GM23338 (cell line): ENCODE results near the gene SH3RF3. TPM values are rescaled to one million over a fixed set of nuclear protein-coding genes. Genes with fewer than 3 reads are reported as not detected.
A peak's percentile ranks its signal among the peaks of the same experiment; 100 is the strongest.

Experiments
- ATAC-seq: fragments of 200-7000 bp; cut with Tn5 transposase; 3 replicates; pipeline ENCODE4 v1.9.1; 2020
- DNase-seq: peaks from one replicate; pipeline ENCODE4 v3.0.0-alpha.2; 2015; ENCODE audit warnings: low spot score
- H2AFZ ChIP-seq: fragments of 200-600 bp; sonication (generic); 2 replicates; pipeline ENCODE4 v1.8.0; 2016; ENCODE audit warnings: antibody characterized with exemption, mild to moderate bottlenecking, moderate library complexity
- H3F3A ChIP-seq: fragments of 200-600 bp; sonication (generic); replicated peaks from 2 replicates; pipeline ENCODE4 v1.8.0; 2017; ENCODE audit warnings: antibody characterized with exemption, mixed run types, low read depth
- H3K27ac ChIP-seq: fragments of 200-600 bp; sonication (generic); 2 replicates; pipeline ENCODE4 v1.6.1; 2016; ENCODE audit warnings: low read depth
- H3K27me3 ChIP-seq: fragments of 200-600 bp; sonication (generic); 2 replicates; pipeline ENCODE4 v1.8.0; 2016; ENCODE audit warnings: mild to moderate bottlenecking, mixed run types, moderate library complexity; ENCODE audit not compliant: insufficient read depth
- H3K36me3 ChIP-seq: fragments of 200-600 bp; sonication (generic); 2 replicates; pipeline ENCODE4 v1.8.0; 2016; ENCODE audit warnings: mild to moderate bottlenecking; ENCODE audit not compliant: insufficient read depth
- H3K4me1 ChIP-seq: fragments of 200-600 bp; sonication (generic); 2 replicates; pipeline ENCODE4 v1.8.0; 2016; ENCODE audit warnings: mild to moderate bottlenecking, moderate library complexity; ENCODE audit not compliant: insufficient read depth
- H3K4me2 ChIP-seq: fragments of 200-600 bp; sonication (generic); 2 replicates; pipeline ENCODE4 v1.7.1; 2017; ENCODE audit warnings: mixed run types
- H3K4me3 ChIP-seq: fragments of 200-600 bp; sonication (generic); 2 replicates; pipeline ENCODE4 v1.6.1; 2016; ENCODE audit warnings: mixed run types
- H3K79me2 ChIP-seq: fragments of 200-600 bp; sonication (generic); replicated peaks from 2 replicates; pipeline ENCODE4 v1.8.0; 2017; ENCODE audit warnings: mild to moderate bottlenecking; ENCODE audit not compliant: insufficient read depth
- H3K9me2 ChIP-seq: fragments of 200-600 bp; sonication (generic); 2 replicates; pipeline ENCODE4 v1.8.0; 2017; ENCODE audit not compliant: insufficient read depth
- H4K20me1 ChIP-seq: fragments of 200-600 bp; sonication (generic); replicated peaks from 2 replicates; pipeline ENCODE4 v1.8.0; 2017; ENCODE audit warnings: mild to moderate bottlenecking; ENCODE audit not compliant: insufficient read depth
- H3K27ac Mint-ChIP-seq: 2 replicates; pipeline ENCODE4 v1.8.0; 2020; ENCODE audit warnings: inconsistent platforms, mild to moderate bottlenecking, moderate library complexity, mixed read lengths
- H3K27me3 Mint-ChIP-seq: 3 replicates; pipeline ENCODE4 v1.8.0; 2022; ENCODE audit warnings: low read depth, mild to moderate bottlenecking, moderate library complexity, mixed read lengths, inconsistent platforms; ENCODE audit not compliant: insufficient read depth, poor library complexity
- H3K36me3 Mint-ChIP-seq: 3 replicates; pipeline ENCODE4 v1.8.0; 2021; ENCODE audit warnings: low read depth, mild to moderate bottlenecking, inconsistent platforms, moderate library complexity, mixed read lengths
- H3K4me1 Mint-ChIP-seq: 3 replicates; pipeline ENCODE4 v1.8.0; 2020; ENCODE audit warnings: mild to moderate bottlenecking, inconsistent platforms, mixed read lengths
- H3K4me3 Mint-ChIP-seq: 3 replicates; pipeline ENCODE4 v1.8.0; 2021; ENCODE audit warnings: moderate library complexity, mild to moderate bottlenecking, inconsistent platforms, mixed read lengths
- H3K9me3 Mint-ChIP-seq: 3 replicates; pipeline ENCODE4 v1.8.0; 2020; ENCODE audit warnings: moderate library complexity, mild to moderate bottlenecking, inconsistent platforms, mixed read lengths
- JUNB ChIP-seq: IDR thresholded peaks from one replicate; pipeline ENCODE4 v1.6.1; 2016; ENCODE audit warnings: antibody characterized with exemption; ENCODE audit not compliant: unreplicated experiment
- REST ChIP-seq: IDR thresholded peaks from one replicate; pipeline ENCODE4 v1.6.1; 2018; ENCODE audit warnings: antibody characterized with exemption; ENCODE audit not compliant: unreplicated experiment
- ZNF331 ChIP-seq: fragments of 250-450 bp; sonication (Bioruptor Pico); IDR thresholded peaks from 2 replicates; pipeline ENCODE4 v1.5.0; 2020; ENCODE audit warnings: low read depth, mild to moderate bottlenecking, moderate library complexity
- polyA plus RNA-seq: library from polyadenylated mRNA; unstranded; fragments of >200 nt; fragmentation: Nextera tagmentation; extraction: Ambion mirVana; gene quantifications from 2 replicates; pipeline ENCODE4 v1.2.1, GENCODE V29; 2016
- total RNA-seq: library from RNA; depleted of rRNA; stranded (reverse); fragments of >200 nt; shearing (Covaris generic); gene quantifications from 2 replicates; pipeline ENCODE4 v1.2.3, GENCODE V29; 2014
- TF ChIP-seq, protein P1 (sequence below): fragments of 250-450 bp; sonication (Bioruptor Pico); IDR thresholded peaks from 2 replicates; pipeline ENCODE4 v1.5.0; 2020; ENCODE audit warnings: mild to moderate bottlenecking, moderate library complexity

The SH3RF3 gene
- total and polyA plus RNA-seq, 2 experiments from 2014 or later: 0.11 to 0.63 TPM

GRCh38 chr2:109105113-109105512 is 23.9 kb upstream of the SH3RF3 start (continued):
- TF ChIP-seq REST (no peak), JUNB (no peak)
- TF ChIP-seq, protein P1, sequence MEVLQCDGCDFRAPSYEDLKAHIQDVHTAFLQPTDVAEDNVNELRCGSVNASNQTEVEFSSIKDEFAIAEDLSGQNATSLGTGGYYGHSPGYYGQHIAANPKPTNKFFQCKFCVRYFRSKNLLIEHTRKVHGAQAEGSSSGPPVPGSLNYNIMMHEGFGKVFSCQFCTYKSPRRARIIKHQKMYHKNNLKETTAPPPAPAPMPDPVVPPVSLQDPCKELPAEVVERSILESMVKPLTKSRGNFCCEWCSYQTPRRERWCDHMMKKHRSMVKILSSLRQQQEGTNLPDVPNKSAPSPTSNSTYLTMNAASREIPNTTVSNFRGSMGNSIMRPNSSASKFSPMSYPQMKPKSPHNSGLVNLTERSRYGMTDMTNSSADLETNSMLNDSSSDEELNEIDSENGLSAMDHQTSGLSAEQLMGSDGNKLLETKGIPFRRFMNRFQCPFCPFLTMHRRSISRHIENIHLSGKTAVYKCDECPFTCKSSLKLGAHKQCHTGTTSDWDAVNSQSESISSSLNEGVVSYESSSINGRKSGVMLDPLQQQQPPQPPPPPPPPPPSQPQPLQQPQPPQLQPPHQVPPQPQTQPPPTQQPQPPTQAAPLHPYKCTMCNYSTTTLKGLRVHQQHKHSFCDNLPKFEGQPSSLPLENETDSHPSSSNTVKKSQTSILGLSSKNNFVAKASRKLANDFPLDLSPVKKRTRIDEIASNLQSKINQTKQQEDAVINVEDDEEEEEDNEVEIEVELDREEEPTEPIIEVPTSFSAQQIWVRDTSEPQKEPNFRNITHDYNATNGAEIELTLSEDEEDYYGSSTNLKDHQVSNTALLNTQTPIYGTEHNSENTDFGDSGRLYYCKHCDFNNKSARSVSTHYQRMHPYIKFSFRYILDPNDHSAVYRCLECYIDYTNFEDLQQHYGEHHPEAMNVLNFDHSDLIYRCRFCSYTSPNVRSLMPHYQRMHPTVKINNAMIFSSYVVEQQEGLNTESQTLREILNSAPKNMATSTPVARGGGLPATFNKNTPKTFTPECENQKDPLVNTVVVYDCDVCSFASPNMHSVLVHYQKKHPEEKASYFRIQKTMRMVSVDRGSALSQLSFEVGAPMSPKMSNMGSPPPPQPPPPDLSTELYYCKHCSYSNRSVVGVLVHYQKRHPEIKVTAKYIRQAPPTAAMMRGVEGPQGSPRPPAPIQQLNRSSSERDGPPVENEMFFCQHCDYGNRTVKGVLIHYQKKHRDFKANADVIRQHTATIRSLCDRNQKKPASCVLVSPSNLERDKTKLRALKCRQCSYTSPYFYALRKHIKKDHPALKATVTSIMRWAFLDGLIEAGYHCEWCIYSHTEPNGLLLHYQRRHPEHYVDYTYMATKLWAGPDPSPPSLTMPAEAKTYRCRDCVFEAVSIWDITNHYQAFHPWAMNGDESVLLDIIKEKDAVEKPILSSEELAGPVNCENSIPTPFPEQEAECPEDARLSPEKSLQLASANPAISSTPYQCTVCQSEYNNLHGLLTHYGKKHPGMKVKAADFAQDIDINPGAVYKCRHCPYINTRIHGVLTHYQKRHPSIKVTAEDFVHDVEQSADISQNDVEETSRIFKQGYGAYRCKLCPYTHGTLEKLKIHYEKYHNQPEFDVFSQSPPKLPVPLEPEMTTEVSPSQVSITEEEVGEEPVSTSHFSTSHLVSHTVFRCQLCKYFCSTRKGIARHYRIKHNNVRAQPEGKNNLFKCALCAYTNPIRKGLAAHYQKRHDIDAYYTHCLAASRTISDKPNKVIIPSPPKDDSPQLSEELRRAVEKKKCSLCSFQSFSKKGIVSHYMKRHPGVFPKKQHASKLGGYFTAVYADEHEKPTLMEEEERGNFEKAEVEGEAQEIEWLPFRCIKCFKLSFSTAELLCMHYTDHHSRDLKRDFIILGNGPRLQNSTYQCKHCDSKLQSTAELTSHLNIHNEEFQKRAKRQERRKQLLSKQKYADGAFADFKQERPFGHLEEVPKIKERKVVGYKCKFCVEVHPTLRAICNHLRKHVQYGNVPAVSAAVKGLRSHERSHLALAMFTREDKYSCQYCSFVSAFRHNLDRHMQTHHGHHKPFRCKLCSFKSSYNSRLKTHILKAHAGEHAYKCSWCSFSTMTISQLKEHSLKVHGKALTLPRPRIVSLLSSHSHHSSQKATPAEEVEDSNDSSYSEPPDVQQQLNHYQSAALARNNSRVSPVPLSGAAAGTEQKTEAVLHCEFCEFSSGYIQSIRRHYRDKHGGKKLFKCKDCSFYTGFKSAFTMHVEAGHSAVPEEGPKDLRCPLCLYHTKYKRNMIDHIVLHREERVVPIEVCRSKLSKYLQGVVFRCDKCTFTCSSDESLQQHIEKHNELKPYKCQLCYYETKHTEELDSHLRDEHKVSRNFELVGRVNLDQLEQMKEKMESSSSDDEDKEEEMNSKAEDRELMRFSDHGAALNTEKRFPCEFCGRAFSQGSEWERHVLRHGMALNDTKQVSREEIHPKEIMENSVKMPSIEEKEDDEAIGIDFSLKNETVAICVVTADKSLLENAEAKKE (CRISPR knock-in tag): no peak

DNA sequence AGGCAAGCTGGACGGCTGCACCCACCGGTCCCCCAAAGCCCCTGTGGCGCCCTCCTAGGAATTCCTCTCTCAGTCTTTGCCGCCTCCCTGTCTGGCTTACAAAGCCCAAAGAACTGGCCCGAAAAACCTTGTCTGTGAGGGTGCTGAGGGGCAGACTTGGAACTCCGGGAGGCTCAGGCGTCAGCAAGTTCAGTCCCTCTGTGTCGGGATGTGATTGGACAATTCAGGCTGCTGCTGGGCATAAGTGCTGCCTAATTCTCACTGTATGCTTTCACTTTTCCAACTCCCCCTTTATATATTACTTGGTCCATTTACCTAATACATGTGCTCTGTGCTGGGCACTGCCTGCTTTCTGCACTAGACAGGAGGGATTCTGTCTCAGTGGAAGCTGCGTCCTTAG is 20.3 kb upstream of the SH3RF3 start:
- ATAC-seq: no peak
- peaks cover 4% of the 10 kb centered on the region; the same call in 2 of the 3 replicates for H3K4me1 Mint-ChIP-seq

More for the DNA sequence above, 20.3 kb upstream of the SH3RF3 start:
- Mint-ChIP-seq H3K27me3 (peaks cover 38% of the 10 kb centered on the region), H3K27ac (no peak overlapping the region), H3K36me3 (no peaks in the 10 kb centered on the region), H3K9me3 (no peaks in the 10 kb centered on the region), H3K4me3 (no peak overlapping the region)
- Histone ChIP-seq H3K4me1 (no peaks in the 10 kb centered on the region), H3K9me2 (no peaks in the 10 kb centered on the region), H2AFZ (peak overlapping the region; percentile 66; the same call in 1 of the 2 replicates), H3K27me3 (peaks cover 28% of the 10 kb centered on the region), H3F3A (no peaks in the 10 kb centered on the region), H4K20me1 (no peaks in the 10 kb centered on the region), H3K4me2 (no peak overlapping the region), H3K27ac (no peak overlapping the region), H3K79me2 (no peaks in the 10 kb centered on the region), H3K4me3 (no peak overlapping the region), H3K36me3 (no peaks in the 10 kb centered on the region)
- no peak for DNase-seq
- no peak for TF ChIP-seq ZNF331 (CRISPR knock-in tag)
- no peak for TF ChIP-seq REST
